ENCODE measurements around the gene ACOT7.

ACOT7 gene

DNA sequence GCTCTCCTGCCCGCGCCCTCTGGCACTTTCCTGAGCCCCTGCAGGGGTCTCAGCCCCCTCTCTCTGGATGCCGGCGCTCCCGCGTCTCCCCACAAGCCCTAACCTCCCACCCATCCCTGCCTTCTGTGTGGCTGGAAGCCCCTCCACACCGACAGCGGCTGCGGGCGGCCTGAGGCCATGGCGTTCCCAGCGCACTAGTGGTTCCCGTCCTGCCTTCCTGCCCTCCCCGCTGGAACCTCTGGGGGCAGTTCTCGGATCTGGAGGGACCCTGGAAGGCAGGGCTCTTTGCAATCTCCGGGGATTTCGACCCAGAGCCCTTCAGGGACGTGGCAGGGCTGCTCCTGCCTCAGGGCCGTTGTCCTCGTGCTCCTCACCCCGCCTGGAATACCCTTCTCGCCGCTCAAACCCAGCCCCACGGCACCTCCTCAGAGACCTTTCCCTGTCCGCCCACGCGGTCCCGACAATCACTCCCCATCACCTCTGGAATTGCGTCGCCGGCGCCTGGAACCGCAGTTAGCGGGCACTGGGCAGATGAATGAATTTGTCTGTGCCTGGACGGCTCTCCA, 30.5 kb upstream of the ACOT7 start:
- no peak for DNase-seq

- DNase-seq = peak in 1 of 2 experiments; percentile 29
These were observed 29.9 kb upstream of the ACOT7 start for GRCh38 chr1:6423321-6423999.

DNA sequence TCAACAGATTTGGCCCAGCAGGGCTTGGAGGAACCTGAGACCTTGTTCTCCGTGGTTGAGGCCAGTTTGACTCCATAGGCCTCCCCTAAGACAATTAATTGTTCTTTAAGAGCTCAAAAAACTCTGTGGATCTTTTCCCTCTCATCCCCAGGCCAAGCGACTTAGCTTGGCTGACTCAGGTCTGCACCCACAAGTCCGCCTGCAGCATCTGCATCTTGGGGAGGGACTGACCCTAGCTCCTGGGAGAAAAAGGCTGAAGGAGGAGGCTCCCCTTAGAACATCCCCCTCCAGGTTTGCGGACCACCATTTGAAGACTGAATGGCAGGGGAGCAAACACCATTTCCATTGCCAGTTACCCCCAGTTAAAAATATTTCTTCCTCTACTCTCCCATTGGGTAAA, 27.7 kb upstream of the ACOT7 start:
- DNase-seq = no peak

- no peak for DNase-seq
These were observed 27.0 kb upstream of the ACOT7 start for GRCh38 chr1:6420454-6421042.

GRCh38 chr1:6419804-6420453, 26.4 kb upstream of the ACOT7 start, which contains the start of gene HES2:
TSS of gene HES2 (minus strand) at chr1:6419919. CDS start at chr1:6419820, 99 bp downstream.
- no peak for DNase-seq

DNA sequence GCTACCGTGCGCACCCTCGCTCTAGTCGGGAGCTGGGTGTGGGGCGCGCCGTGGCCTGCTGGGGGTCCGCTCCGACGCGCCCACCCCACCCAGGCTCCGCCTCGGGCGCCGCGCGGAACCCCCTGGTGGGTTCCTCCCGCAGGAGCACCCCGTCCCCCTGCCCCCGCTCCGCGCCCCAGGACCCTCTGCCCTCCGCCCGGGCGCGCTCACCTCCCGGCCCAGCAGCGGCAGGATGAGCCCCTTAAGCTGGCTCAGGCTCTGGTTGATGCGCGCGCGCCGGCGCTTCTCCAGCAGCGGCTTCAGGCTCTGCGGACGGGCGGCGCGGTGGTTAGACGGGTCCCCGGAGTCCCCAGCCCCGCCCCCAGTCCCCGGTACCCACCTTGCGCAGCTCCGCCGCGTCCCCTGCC, 25.8 kb upstream of the ACOT7 start:
- DNase-seq = no peak

GRCh38 chr1:6418668-6419396, 25.3 kb upstream of the ACOT7 start:
- DNase-seq = no peak

DNA sequence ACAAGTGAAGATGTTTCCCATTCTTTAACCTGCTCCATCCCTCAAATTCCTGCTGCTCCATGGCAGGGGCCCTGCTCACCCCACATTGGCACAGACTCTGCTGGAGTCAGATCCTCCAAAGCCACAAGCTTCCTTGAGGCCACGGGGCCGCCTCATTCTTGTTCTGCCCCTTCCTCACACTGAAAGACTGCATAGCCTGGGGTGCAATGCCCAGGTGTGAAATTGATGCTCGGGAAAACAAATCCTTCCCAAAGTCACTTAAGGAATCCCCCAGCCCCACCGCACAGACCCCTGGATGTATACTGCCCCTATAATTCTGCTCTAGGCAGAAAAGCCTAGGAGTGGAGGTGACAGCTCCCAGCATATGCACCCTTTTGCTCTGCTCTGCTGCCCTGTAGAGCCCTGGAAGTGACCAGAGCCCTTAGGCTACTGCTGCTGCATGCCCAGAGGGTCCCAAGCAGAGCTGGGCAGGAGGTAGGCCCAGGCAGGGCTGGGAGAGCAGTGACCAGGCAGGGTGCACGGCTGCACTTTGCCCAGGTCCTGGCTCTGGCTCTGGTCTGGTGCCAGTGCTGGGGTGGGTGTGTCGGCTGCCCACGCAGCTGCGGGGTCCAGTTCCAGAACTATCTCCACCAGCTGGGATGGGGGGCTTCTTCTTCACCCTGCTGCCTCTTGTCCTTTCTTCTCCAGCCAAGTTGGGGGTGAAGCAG, 24.5 kb upstream of the ACOT7 start:
- DNase-seq = no peak

GRCh38 chr1:6416906-6417305, 23.3 kb upstream of the ACOT7 start:
- DNase-seq = no peak

DNA sequence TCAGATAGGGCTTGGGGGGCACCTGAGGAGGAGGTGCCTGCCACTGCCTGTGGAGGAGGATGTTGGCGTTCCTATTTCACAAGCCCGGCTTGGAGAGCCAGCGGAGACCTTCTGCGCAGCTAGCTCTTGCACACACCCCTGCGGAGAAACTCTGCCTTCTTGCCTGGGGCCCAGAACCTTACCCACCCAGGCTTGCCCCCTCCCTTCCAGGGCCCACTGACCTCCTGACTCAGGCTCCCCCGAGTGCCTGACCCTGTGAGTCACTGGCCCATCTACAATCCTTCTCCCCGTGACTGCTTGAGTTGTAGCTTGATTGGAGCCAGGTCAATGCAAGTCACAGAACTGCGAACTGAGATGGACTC, 22.7 kb upstream of the ACOT7 start:
- DNase-seq = no peak

GRCh38 chr1:6414881-6415626, 21.5 kb upstream of the ACOT7 start:
- DNase-seq = no peak

GRCh38 chr1:6414443-6414844, 20.9 kb upstream of the ACOT7 start:
- DNase-seq = no peak

DNA sequence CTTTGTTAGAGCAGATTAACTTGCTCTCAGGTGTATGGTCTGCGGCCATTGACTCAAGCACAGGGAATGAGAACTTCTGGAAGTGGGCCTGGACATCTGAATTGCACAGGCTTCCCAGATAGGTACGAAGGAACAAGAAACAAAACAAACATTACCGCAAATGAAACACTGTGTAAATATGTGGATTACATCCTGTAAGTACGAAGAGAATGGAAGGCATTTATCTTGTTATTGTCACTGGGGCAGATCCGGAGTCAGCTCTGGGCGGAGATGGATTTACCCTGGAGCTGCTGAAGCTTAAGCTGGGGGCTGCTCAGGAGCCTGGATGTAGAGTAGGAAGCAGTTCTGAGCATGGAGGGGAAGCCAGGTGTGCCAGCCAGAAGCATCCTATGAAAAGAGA, 19.3 kb upstream of the ACOT7 start:
- no peak for DNase-seq

- DNase-seq = no peak
These were observed 16.8 kb upstream of the ACOT7 start for GRCh38 chr1:6410248-6410893.

GRCh38 chr1:6409733-6410132, 16.2 kb upstream of the ACOT7 start:
- DNase-seq = no peak

GRCh38 chr1:6409053-6409452, 15.5 kb upstream of the ACOT7 start:
- no peak for DNase-seq

- DNase-seq = no peak
These were observed 14.5 kb upstream of the ACOT7 start for GRCh38 chr1:6408023-6408422.

- no peak for DNase-seq
These were observed 8.1 kb upstream of the ACOT7 start for GRCh38 chr1:6401673-6402072.

DNA sequence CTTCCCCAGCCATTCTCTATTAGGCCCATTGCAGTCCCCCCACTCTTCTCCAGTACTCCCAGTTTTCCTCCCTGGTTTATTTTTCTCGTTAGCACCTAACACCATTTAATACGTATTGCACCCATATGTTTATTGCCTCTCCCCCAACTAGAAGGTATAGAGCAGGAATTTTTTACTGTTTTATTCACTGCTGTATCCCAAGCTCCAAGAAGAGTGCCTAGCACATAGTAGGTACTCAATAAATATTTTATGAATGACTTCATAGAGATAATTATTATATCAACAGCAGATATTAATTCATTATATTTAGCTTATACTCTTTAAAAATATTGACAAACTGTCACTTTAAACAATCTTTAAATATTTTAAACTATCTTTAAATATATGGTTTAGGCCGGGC, 5.7 kb upstream of the ACOT7 start:
- no peak for DNase-seq

DNA sequence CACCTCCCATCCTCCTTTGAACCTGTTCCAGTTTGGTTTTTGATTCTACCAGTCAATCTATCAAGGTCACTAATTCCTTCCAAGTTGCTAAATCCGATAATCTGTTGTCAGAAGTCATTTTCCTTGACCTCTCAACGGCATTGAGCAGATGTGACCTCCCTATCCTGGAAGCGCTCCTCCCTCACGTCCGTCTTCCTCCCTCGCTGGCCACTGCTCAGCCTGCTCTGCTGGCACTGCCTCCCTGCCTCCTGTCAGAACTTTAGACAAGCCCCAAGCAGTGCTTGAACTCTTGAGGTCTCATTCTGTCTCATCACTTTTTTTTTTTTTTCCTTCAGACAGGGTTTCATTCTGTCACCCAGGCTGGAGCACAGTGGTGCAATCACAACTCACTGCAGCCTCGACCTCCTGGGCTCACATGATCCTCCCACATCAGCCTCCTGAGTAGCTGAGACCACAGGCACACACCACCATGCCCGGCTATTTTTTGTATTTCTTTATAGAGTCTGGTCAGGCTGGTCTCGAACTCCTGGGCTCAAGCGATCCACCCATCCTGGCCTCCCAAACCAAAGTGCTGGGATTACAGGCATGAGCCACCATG, 4.4 kb upstream of the ACOT7 start:
- DNase-seq = no peak

- no peak for DNase-seq
These were observed 3.4 kb upstream of the ACOT7 start for GRCh38 chr1:6396998-6397397.
